Germinal center (tissue), 1 donor: ENCODE data around the gene MTMR3.
"Not testable (repeated sequence)": the region's sequence is repeated elsewhere in the genome, so short reads cannot be mapped to it uniquely, and the experiment has no call there.

Experiments used
- DNase-seq: peaks from one replicate; pipeline ENCODE4 v3.0.0; 2012; ENCODE audit warnings: mixed read lengths, low spot score

Gene MTMR3

DNA sequence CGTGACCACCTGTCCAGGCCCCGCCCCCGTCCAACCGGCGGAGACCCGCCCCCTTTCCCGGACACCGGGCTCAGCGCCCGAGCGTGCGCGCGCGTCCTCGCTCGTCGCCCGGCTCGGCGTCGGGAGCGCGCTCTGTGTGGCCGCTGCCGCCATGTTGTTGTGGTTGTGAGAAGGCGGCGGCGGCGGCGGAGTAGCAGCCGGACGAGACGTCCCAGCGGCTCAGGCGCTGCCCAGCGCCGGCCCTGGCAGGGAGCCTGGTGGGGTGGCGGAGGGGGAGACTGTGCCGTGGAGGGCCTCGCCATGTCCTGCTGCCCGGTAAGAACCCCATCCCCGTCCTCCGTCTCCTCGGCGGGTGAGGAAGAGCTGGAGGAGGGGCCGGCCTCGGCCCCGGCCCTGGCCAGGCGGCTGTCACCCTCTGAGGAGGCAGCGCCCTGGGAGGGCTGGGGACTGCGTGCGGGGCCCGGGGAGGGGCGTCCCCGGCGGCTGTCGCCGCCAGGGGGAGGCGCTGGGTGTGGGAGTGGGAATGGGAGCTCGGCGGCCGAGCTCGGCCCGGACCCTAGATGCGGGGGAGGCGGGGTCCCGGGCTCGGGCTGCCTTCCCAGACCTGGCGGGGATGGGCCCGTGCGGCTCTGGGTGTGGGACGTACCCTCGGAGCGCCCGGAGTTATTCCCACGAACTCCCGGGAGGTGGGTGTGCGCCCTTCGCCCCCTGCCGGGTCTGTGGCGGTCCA is at the start of gene MTMR3:
MTMR3 (plus strand) TSS at position 130 of the 730 bp plus-strand sequence. CDS start 87,886 bp downstream, outside the sequence.
- DNase-seq, result peak; percentile 83

DNA sequence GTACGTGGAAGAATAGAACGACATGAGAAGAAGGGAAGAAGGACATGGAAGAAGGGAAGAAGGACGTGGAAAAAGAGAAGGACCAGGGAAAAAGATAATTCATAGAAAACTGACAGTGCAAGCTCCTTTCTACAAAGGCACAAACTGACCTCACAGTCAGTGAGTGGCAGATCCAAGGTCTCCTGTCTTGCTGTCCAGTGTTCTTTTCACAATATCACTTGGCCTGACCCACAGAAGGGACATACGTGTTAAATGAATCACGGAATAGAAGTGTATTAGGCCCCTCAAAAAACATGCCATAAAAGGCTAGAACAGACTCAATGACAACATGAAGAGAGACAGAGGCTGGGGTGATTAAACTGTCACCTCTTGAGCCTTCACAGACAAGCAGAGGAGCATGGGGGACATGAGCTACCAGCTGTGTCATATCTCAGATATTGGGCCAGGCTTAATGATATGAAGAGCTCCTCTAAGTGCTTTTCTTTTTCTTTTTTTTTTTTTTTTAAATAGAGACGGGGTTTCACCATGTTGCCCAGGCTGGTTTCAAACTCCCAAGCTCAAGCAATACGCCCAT is 49.5 kb upstream of the MTMR3 start:
- no peak for DNase-seq

DNA sequence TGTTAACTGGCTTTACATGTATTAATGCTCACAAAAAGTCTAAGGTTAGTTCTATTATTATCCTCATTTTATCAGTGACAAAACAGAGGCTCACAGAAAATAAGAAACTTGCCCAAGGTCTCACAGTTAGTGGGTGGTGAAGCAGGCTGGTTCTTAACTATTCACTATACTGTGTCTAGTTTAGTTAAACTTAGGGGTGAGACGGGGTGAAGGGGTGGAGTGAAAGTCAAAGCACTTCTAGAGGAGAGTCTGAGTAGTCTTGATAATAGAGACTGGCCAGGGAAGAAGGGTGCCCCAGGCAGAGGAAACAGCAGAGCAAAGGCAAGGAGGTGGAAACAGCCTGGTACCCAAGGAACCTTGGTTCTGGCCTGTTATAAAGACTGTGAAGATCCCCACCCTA is 48.9 kb upstream of the MTMR3 start:
- no peak for DNase-seq

DNA sequence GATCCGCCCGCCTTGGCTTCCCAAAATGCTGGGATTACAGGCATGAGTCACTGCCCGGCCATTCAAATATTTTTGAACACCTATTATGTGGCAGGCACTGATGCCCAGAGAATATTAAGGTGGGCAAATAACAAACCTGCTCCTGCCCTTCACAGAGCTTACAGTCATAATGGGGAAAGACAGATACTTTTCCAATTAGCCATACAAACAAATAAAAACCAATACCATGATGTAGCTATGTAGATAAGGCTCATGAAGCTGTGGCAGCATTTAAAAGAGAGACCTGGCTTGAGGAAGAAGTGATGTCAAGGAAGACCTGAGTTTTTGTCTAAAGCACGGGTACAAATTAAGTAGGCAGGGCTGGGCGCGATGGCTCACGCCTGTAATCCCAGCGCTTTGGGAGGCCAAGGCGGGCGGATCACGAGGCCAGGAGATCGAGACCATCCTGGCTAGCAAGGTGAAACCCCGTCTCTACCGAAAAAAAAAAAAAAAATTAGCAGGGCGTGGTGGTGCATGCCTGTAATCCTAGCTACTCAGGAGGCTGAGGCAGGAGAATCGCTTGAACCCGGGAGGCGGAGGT is 46.1 kb upstream of the MTMR3 start:
- not testable (repeated sequence) for DNase-seq

DNA sequence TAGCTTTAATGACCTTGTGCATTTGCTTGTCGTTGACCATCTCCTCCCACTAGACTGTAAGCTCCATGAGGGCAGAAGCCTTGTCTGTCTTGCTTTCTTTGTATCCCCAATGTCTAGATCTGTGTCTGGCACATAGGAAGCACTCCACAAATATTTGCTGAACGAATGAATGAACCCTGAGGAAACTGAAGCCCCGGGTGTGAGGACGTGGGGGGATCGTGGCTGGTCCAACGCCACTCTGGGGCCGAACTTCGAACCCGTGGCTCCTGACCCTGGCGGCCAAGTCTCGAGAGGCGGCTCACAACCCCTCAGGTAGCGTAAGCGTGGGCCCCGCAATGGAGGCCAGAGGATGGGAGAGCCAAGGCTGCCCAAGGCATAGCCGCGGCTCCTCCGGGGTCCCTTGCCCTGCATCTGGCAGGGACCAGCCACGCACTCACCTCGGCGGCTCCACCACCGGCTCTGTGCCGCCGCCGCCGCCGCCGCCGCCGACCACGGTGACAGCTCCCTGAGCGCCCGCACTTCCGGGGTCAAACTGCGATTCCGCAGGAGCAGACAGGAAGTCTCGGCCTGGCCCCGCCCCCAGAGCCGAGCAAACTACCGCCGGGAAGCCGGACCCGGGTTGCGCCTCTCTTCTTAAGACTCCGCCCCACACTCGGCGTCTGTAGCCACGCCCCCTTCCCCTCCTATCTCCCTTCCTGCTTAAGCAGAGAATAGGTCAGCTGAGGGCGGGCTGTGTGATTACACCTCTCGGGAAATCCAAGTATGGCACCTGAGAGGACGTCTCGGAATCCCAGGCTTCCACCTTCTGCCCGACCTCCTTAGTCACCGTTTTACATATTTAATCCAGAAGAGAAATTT is 45.0 kb upstream of the MTMR3 start, which contains the start of gene ASCC2:
ASCC2 (minus strand) TSS at position 534 of the 858 bp plus-strand sequence. CDS start 5,949 bp downstream, outside the sequence.
- DNase-seq, result peak; percentile 98

DNA sequence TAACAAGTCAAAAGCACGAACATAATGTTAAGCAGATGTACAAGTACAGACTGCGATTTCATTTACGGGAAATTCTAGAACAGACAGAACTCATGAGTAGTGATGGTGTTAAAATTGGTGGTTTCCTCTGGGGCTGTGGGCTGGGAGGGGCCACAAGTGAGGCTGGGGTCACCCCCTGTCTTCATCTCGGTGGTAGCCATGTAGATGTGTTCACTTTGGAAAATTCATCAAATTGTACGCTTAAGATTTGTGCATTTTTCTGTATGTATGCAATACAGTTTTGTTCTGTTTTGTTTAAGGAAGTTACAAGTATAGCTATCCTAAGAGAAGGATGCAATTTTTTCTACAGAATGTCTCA is 44.4 kb upstream of the MTMR3 start:
- DNase-seq, result peak; percentile 11

DNA sequence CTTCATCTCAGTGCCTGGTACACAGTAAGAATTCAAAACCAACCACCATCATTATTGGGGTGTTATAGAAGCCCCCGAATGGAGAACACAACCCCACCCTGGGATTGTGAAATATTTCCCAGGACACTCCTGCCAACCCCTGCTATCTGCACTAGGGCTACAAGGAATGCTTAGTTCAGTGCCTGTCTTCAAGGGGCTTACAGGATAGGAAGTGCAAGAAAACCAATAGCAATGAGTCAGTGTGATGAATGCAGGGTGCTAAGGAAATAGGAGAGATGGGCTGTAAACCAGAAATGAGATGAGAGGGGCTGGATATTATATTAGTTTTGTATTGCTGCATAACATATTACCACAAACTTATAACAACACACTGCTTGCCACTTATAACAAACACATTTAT is 43.9 kb upstream of the MTMR3 start:
- DNase-seq, result no peak

DNA sequence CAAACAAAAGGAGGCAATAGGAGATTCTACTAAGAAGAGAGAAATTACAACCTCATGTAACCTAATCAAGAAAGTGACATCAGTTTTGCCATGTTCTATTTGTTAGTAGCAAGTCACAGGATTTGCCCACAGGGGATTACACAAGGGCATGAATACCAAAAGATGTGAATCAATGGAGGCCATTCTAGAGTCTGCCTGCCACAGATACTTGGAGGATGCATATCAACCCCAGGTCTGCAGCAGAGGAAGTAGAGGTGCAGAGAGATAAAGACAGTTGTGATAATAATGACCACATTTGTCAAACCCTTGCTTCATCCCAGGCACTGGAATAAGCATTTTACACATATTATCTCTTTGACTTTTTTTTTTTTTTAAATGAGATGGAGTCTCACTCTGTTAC is 42.5 kb upstream of the MTMR3 start:
- DNase-seq, result no peak

DNA sequence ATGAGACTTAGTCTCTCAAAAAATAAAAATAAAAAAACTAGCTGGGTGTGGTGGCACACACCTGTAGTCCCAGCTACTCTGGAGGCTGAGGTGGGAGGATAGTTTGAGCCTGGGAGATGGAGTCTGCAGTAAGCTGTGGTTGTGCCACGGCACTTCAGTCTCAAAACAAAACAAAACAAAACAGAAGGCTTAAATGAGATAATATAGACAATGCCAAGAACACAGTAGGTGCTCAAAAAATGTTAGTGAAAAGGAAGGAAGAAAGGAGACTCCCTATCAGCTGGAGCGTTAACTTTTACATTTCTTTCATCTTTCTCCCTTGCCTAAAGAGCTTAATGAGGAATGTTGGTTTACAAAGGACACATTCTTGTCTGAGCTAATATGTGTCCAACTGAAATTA is 40.8 kb upstream of the MTMR3 start:
- no peak for DNase-seq

DNA sequence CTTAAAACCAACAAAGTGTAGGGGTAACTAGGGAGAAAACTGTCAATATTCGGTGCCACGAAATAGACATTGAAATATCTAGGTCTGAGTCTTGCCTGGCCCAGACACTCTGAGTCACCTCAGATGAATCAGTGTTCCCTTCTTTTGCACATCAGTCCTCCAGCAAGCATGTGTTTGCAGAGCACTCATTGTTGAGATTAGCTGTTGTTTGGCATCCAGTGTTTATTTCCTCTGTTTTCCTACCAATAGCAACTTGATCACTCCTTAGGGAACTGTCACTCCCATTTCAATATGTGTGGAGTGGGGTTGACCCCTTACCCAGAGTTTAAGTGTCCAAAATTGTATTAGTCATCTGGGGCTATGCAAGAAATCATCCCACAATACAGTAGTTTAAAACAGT is 40.2 kb upstream of the MTMR3 start:
- no peak for DNase-seq

DNA sequence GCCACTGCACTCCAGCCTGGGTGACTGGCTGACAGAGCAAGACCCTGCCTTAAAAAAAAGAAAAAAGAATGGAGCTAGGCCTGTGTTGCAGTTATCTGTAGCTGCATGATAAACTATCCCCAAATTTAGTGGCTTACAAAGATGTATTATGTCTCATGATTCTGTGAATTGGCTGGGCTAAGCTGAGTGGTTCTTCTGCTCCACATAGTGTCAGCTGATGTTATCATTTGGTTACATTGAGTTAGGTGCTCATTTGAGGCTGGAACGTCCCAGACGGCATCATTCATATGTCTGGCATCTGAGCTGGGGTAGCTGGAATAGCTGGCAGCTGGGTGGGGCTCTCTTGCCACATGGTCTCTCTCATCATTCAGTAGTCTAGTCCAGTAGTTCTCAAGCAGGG is 36.7 kb upstream of the MTMR3 start:
- no peak for DNase-seq

DNA sequence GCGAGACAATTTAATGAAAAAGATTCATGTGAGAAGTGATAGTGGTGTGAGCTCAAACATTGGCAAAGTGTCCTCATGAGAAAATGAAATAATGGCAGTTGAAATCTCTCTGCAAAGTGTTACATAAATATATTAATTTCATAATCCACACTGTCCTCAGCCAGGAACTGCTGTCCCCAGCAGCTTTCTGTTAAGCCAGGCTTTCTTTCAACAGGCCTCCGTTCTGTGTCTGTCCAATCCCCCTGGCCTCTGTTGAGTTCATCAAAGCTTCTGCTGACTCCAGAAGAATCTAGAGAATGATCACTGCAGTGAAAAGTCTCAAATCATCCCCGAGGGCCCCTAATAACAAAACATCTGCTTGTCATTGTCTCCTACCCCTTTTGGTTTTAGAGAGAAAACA is 34.9 kb upstream of the MTMR3 start:
- DNase-seq, result no peak

DNA sequence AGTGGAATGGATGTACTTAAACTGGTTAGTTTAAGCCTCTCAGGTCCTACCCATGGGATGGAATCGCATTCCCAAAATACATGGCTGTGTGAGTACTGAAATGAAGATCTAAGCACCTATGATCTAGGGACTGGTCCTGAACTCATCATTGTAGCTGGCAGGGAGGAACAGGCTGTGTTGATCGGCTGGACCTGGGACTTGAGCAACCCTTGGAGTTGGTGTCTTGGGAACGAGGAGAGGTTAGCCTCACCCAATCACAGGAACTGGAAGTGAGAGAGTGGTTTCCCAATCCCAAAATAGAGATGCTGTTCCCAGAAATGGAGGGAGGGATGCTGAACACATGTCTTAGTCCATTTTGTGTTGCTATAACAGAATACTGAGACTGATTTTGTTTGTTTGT is 28.5 kb upstream of the MTMR3 start:
- no peak for DNase-seq

DNA sequence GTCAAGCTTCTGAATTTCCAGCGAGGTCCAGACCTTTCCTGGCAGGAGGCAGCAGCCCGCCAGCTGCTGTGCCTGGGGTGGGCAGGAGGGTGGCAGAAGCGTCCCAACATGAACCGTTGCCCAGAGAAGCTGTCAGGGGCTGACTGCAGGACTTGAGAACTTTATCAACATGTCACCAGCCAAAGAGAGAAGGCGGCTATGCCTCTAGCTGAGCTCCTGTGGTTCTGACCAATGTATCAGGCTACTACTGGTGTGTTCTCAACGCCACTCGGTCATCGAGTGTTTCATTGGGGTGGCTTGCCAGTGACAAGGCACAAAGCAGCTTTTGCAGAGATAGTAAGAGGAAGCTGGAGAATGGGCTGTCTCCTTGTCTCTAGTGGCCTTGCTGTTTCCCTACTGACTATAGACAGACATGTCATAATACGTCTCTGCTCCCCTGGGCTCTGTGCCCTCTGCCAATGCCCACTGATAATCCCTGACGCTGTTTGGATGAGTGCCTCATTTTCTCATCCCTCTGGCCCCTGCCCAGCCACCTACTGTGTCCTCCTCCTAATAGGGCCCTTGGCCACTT is 27.3 kb upstream of the MTMR3 start:
- DNase-seq, result no peak

DNA sequence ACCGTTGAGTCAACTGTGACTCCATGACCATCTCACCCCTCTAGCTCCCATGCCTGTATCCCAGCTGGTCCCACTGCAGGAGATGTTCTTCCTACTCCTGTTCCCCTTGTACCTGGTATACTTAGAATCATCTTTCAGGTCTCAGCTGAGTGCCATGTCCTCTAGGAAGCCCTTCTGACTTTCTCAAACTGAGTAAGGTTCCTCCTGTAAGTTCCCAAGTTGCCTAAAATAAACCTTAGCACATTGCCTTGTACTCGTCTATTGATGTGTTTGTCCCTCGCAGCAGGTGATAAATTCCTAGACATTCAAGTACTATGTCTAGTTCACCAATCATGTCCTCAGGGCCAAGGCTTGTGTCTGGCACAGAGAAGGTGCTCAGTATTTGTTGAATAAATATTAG is 26.5 kb upstream of the MTMR3 start:
- no peak for DNase-seq

DNA sequence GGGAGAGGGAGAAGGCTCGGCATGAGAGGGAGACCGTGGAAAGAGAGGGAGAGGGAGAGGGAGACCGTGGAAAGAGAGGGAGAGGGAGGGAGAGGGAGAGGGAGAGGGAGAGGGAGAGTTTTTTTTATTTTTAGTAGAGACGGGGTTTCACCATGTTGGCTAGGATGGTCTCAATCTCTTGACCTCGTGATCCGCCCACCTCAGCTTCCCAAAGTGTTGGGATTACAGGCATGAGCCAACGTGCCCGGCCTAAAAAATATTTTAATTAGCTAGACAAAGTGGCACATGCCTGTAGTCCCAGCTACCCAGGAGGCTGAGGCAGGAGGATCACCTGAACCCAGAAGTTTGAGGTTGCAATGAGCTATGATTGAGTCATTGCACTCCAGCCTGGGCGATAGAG is 23.9 kb upstream of the MTMR3 start:
- not testable (repeated sequence) for DNase-seq

DNA sequence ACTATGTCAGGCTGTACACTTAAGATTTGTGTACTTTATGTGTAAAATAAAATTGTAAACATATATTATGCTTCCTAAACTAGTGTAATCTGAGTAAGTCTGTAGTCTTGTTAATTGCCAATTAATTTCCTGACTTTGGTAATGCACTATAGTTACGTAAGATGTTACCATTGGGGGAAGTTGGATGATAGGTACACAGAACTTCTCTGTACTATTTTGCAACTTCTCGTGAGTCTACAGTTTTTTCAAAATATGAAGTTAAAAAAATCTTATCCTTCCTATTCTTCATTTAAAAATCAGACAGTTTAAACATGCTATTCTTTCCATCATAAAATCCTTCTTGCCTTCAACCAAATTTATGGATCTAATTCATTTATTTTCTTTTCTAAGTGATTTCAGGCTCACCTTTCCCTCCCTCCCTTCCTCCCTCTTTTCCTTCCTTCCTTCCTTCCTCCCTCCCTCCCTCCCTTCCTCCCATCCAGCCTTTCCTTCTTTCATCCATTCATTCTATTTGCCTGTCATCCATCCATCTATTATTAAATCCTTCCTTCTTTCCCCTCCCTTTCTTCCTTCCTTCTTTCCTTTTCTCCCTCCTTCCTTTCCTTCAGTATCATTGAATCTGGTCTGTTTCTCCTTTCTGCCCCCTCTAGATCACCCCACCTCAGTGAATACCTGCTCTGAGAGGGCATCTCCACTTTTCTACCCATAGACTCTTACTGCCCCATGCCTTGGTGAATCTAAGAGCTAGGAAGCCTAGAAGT is 22.8 kb upstream of the MTMR3 start:
- no peak for DNase-seq

DNA sequence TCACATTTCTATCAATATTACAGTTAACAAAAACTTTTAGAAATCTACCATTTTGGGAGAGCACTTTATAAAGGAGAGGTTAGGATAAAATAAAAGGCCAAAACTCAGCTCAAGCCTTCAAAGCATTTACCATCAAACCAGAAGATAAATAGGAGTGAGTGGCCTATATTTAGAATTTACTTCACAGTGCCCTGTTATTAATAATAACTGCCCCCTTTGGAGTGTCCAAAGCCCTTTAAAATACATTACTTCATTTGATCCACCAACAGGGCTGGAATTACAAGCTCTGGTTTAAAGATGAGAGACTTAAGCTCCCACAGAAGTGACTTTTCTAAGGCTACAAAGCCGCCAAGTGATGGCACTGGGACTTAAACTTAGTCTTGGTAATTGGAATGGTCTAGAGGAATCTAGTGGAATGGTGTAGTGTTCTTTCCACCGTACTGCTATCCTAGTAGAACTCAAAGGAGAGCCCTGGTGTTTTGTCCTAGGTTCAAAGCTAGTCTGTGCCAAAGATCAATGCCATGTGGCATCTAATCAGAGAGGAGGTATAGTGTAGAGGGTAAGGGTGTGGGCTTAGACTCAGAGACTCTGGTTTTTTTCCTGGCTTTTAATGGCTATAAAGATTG is 21.2 kb upstream of the MTMR3 start:
- no peak for DNase-seq

DNA sequence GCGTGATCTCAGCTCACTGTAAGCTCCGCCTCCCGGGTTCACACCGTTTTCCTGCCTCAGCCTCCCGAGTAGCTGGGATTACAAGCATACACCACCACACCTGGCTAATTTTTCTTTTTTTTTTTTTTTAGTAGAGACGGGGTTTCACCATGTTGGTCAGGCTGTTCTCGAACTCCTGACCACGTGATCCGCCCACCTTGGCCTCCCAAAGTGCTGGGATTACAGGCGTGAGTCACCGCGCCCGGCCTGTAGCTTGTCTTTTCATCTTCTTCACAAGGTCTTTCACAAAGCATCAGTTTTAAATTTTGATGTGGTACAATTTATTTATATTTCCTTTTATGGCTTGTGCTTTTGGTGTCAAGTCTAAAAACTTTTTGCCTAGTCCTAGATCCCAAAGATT is 17.4 kb upstream of the MTMR3 start:
- DNase-seq, result not testable (repeated sequence)

DNA sequence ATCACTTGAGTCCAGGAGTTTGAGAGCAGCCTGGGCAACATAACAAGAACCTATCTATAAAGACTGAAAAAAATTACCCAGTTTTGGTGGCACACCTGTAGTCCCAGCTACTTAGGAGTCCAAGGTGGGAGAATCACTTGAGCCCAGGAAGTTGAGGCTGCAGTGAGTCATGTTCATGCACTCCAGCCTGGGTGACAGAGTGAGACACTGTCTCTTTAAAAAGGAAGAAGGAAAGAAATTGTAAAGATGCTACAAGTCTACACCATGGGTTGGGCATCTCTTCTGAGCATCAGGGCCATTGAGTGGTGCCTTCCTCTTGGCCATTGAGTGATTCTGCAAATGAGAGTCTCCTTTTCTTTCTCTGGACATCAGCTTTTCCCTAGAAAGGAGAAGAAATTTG is 15.7 kb upstream of the MTMR3 start:
- no peak for DNase-seq

DNA sequence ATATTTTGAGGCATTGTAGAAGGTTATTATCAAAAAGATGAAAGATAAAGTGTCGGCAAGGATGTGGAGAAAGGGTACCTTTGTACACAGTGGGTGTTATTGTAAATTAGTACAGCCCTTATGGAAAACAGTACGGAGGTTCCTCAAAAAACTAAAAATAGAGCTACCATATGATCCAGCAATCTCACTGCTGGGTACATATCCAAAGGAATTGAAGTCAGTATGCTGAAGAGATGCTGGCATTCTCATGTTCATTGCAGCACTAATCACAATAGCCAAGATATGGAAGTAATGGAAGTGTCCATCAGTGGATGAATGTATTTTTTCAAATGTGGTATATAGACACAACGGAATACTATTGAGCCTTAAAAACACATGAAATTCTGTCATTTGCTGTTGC is 15.1 kb upstream of the MTMR3 start:
- no peak for DNase-seq
